OCI-LY3 (cell line): ENCODE results near the gene NIN.
"Not testable (repeated sequence)": the region's sequence is repeated elsewhere in the genome, so short reads cannot be mapped to it uniquely, and the experiment has no call there.

ENCODE experiments used
- H2AFZ ChIP-seq: fragments of 200-600, 300-600 bp; shearing (Covaris generic); 2 replicates; pipeline ENCODE4 v1.6.0; 2014; ENCODE audit warnings: antibody characterized with exemption, low read depth, low read length
- H3K27ac ChIP-seq: fragments of 200-600, 300-600 bp; sonication (generic); 2 replicates; pipeline ENCODE4 v1.5.1; 2014; ENCODE audit warnings: mild to moderate bottlenecking, low read length, moderate library complexity, mixed read lengths
- H3K27me3 ChIP-seq: fragments of 200-600, 300-600 bp; sonication (generic); 2 replicates; pipeline ENCODE4 v1.6.1; 2014; ENCODE audit warnings: low read depth, low read length, mixed read lengths
- H3K36me3 ChIP-seq: fragments of 200-600, 300-600 bp; sonication (generic); replicated peaks from 2 replicates; pipeline ENCODE3; 2014; ENCODE audit warnings: low read depth, low read length, mixed read lengths
- H3K4me1 ChIP-seq: fragments of 300-600, 200-600 bp; sonication (generic); 2 replicates; pipeline ENCODE4 v1.6.1; 2014; ENCODE audit warnings: low read length, mixed read lengths
- H3K4me2 ChIP-seq: fragments of 200-600, 300-600 bp; sonication (generic); 2 replicates; pipeline ENCODE4 v1.6.1; 2014; ENCODE audit warnings: low read length, mixed read lengths
- H3K4me3 ChIP-seq: fragments of 300-600, 200-600 bp; sonication (generic); 2 replicates; pipeline ENCODE4 v1.5.1; 2014; ENCODE audit warnings: antibody characterized with exemption, mild to moderate bottlenecking, low read length, moderate library complexity
- H3K79me2 ChIP-seq: fragments of 300-600, 200-600 bp; shearing (Covaris generic); 2 replicates; pipeline ENCODE4 v1.6.1; 2014; ENCODE audit warnings: mild to moderate bottlenecking, low read length, mixed read lengths
- H3K9ac ChIP-seq: fragments of 300-600, 200-600 bp; shearing (Covaris generic); 2 replicates; pipeline ENCODE4 v1.6.0; 2014; ENCODE audit warnings: mild to moderate bottlenecking, low read length, moderate library complexity
- H3K9me3 ChIP-seq: fragments of 200-600, 300-600 bp; shearing (Covaris generic); 2 replicates; pipeline ENCODE4 v1.6.1; 2014; ENCODE audit warnings: low read length, mixed read lengths; ENCODE audit not compliant: insufficient read depth
- H4K20me1 ChIP-seq: fragments of 200-600, 300-600 bp; sonication (generic); 2 replicates; pipeline ENCODE4 v1.6.1; 2016; ENCODE audit warnings: low read length, mixed read lengths; ENCODE audit not compliant: insufficient read depth
- CTCF ChIP-seq: fragments of 200-600, 300-600 bp; sonication (generic); IDR thresholded peaks from 2 replicates; pipeline ENCODE4 v1.5.1; 2014; ENCODE audit warnings: antibody characterized with exemption, low read length, low read depth
- EZH2phosphoT487 ChIP-seq: fragments of 200-600 bp; shearing (Covaris generic); IDR thresholded peaks from 2 replicates; pipeline ENCODE4 v1.6.1; 2018; ENCODE audit warnings: antibody characterized with exemption, mixed run types, low read depth

NIN gene

GRCh38 chr14:50816395-50817047, 14.4 kb downstream of the NIN start:
- H3K36me3 ChIP-seq, result peaks cover 64% of the 10 kb centered on the region
- peaks cover 95% of the 10 kb centered on the region for H3K79me2 ChIP-seq
- no peak overlapping the region for H3K4me3 ChIP-seq
- H3K27ac ChIP-seq, result no peak overlapping the region
- peaks cover 58% of the 10 kb centered on the region for H4K20me1 ChIP-seq
- no peak overlapping the region for H3K9ac ChIP-seq
- no peaks in the 10 kb centered on the region for H3K27me3 ChIP-seq
- H3K4me1 ChIP-seq, result peaks cover 51% of the 10 kb centered on the region
- H2AFZ ChIP-seq, result no peak overlapping the region
- no peak for TF ChIP-seq EZH2phosphoT487
- H3K4me2 ChIP-seq, result no peak overlapping the region
- H3K9me3 ChIP-seq, result no peaks in the 10 kb centered on the region

- not testable (repeated sequence) for H3K27me3 ChIP-seq, H3K4me3 ChIP-seq, H3K4me2 ChIP-seq, H2AFZ ChIP-seq, H3K27ac ChIP-seq, H3K9me3 ChIP-seq, H3K9ac ChIP-seq
- H3K79me2 ChIP-seq, result peaks cover 93% of the 10 kb centered on the region
- H3K36me3 ChIP-seq, result peaks cover 57% of the 10 kb centered on the region
- H4K20me1 ChIP-seq, result peaks cover 50% of the 10 kb centered on the region
- peaks cover 41% of the 10 kb centered on the region for H3K4me1 ChIP-seq
Observed at GRCh38 chr14:50815526-50815925, 15.4 kb downstream of the NIN start.

- H3K4me1 ChIP-seq, result peaks cover 36% of the 10 kb centered on the region
- H3K27me3 ChIP-seq, H3K4me2 ChIP-seq, H3K4me3 ChIP-seq, H3K9ac ChIP-seq, H2AFZ ChIP-seq, H3K9me3 ChIP-seq, H3K27ac ChIP-seq: not testable (repeated sequence)
- peaks cover 91% of the 10 kb centered on the region for H3K79me2 ChIP-seq
- peaks cover 52% of the 10 kb centered on the region for H3K36me3 ChIP-seq
- peaks cover 45% of the 10 kb centered on the region for H4K20me1 ChIP-seq
Observed at GRCh38 chr14:50815058-50815457, 15.9 kb downstream of the NIN start.

- peaks cover 91% of the 10 kb centered on the region for H3K79me2 ChIP-seq
- peak overlapping the region; percentile 39; the same call in 1 of the 2 replicates for H3K4me2 ChIP-seq
- peaks cover 47% of the 10 kb centered on the region for H3K36me3 ChIP-seq
Observed at GRCh38 chr14:50814161-50814560, 16.8 kb downstream of the NIN start.

GRCh38 chr14:50813544-50813863, 17.5 kb downstream of the NIN start:
- Histone ChIP-seq H3K27ac (peak overlapping the region; percentile 41), H3K27me3 (no peaks in the 10 kb centered on the region), H3K79me2 (peaks cover 91% of the 10 kb centered on the region), H3K4me2 (peak overlapping the region; percentile 49), H2AFZ (no peak overlapping the region), H3K9me3 (no peaks in the 10 kb centered on the region), H3K9ac (no peak overlapping the region), H3K4me1 (peaks cover 24% of the 10 kb centered on the region), H3K36me3 (peaks cover 43% of the 10 kb centered on the region), H3K4me3 (peak overlapping the region; percentile 12), H4K20me1 (peaks cover 50% of the 10 kb centered on the region)
- TF ChIP-seq CTCF (no peak), EZH2phosphoT487 (no peak)

More at GRCh38 chr14:50814161-50814560, 16.8 kb downstream of the NIN start:
- no peak overlapping the region for H3K4me3 ChIP-seq
- peaks cover 49% of the 10 kb centered on the region for H4K20me1 ChIP-seq
- H2AFZ ChIP-seq, result no peak overlapping the region
- no peak overlapping the region for H3K9ac ChIP-seq
- H3K27me3 ChIP-seq, result no peaks in the 10 kb centered on the region
- no peaks in the 10 kb centered on the region for H3K9me3 ChIP-seq
- peaks cover 28% of the 10 kb centered on the region for H3K4me1 ChIP-seq
- TF ChIP-seq EZH2phosphoT487, result no peak
- no peak for TF ChIP-seq CTCF
- H3K27ac ChIP-seq, result no peak overlapping the region
